OCI-LY7 (cell line): ENCODE measurements around the gene FABP1. TPM values are rescaled to one million over a fixed set of nuclear protein-coding genes. Genes with fewer than 3 reads are reported as not detected.

ENCODE experiments used
- BruUV-seq: library from RNA; stranded (reverse); fragments of 400-500 nt; replicated peaks from 2 replicates; lab custom pipeline; 2021; lab: Mats Ljungman, UMichigan
- CTCF ChIA-PET: fragments of 300-600 bp; sonication (Branson Sonifier 250); formaldehyde crosslinking; loops from one replicate; lab custom pipeline; 2022; ENCODE audit warnings: antibody characterized with exemption; ENCODE audit not compliant: unreplicated experiment; lab: Charles Lee
- POLR2A ChIA-PET: fragments of 300-600 bp; sonication (Branson Sonifier 250); formaldehyde crosslinking; loops from one replicate; lab custom pipeline; 2022; ENCODE audit warnings: antibody characterized with exemption; lab: Charles Lee
- DNase-seq: peaks from one replicate; pipeline ENCODE4 v3.0.0-alpha.2; 2015; ENCODE audit warnings: low spot score
- H2AFZ ChIP-seq: fragments of 200-600 bp; sonication (generic), shearing (Covaris generic); 2 replicates; pipeline ENCODE4 v1.6.1; 2014; ENCODE audit warnings: mild to moderate bottlenecking, antibody characterized with exemption, low read length, moderate library complexity
- H3K27ac ChIP-seq: fragments of 200-600 bp; sonication (generic); 2 replicates; pipeline ENCODE4 v1.5.1; 2014; ENCODE audit warnings: mixed run types, low read depth, mild to moderate bottlenecking, moderate library complexity, low read length, inconsistent platforms; ENCODE audit not compliant: poor library complexity, severe bottlenecking
- H3K36me3 ChIP-seq: fragments of 200-600 bp; sonication (generic); 2 replicates; pipeline ENCODE4 v1.6.1; 2014; ENCODE audit warnings: mild to moderate bottlenecking, antibody characterized with exemption, low read length, moderate library complexity, mixed read lengths; ENCODE audit not compliant: insufficient read depth
- H3K4me1 ChIP-seq: fragments of 200-600 bp; sonication (generic); 2 replicates; pipeline ENCODE4 v1.5.1; 2014; ENCODE audit warnings: mild to moderate bottlenecking, low read length; ENCODE audit not compliant: insufficient read depth, poor library complexity, severe bottlenecking
- H3K4me2 ChIP-seq: fragments of 200-600 bp; sonication (generic); 2 replicates; pipeline ENCODE4 v1.6.1; 2014; ENCODE audit warnings: mild to moderate bottlenecking, low read length
- H3K4me3 ChIP-seq: fragments of 200-600 bp; sonication (generic); 2 replicates; pipeline ENCODE4 v1.5.1; 2014; ENCODE audit warnings: mild to moderate bottlenecking, low read depth, low read length; ENCODE audit not compliant: poor library complexity, severe bottlenecking
- H3K79me2 ChIP-seq: fragments of 200-600 bp; sonication (generic); 2 replicates; pipeline ENCODE4 v1.6.1; 2016; ENCODE audit warnings: low read depth, mild to moderate bottlenecking, low read length, moderate library complexity, mixed read lengths; ENCODE audit not compliant: insufficient read depth
- H3K9me2 ChIP-seq: fragments of 200-600 bp; sonication (generic); 2 replicates; pipeline ENCODE4 v1.6.1; 2016; ENCODE audit warnings: mild to moderate bottlenecking, low read length, mixed read lengths; ENCODE audit not compliant: insufficient read depth
- H3K9me3 ChIP-seq: fragments of 200-600 bp; sonication (generic); 2 replicates; pipeline ENCODE4 v1.6.1; 2014; ENCODE audit warnings: mild to moderate bottlenecking, mixed run types, low read length, mixed read lengths
- H4K20me1 ChIP-seq: fragments of 200-600 bp; sonication (generic); 2 replicates; pipeline ENCODE4 v1.6.1; 2014; ENCODE audit warnings: mild to moderate bottlenecking, antibody characterized with exemption, low read length, moderate library complexity, mixed read lengths; ENCODE audit not compliant: insufficient read depth
- CTCF ChIP-seq: fragments of 200-600 bp; sonication (generic); conservative IDR thresholded peaks from 2 replicates; pipeline ENCODE4 v1.5.1; 2014; ENCODE audit warnings: mild to moderate bottlenecking, antibody characterized with exemption, low read length, moderate library complexity, mixed read lengths
- EZH2phosphoT487 ChIP-seq: fragments of 200-600 bp; sonication (generic); IDR thresholded peaks from 2 replicates; pipeline ENCODE4 v1.6.1; 2018; ENCODE audit warnings: low read depth, borderline replicate concordance, mild to moderate bottlenecking, mixed run types, antibody characterized with exemption, low read length, moderate library complexity, mixed read lengths
- intact Hi-C: fragments of 100-400 bp; cut with micrococcal nuclease; formaldehyde crosslinking; loops from one replicate; pipeline ENCODE4 v1.10.0; 2022; ENCODE audit not compliant: unreplicated experiment
- total RNA-seq, 2 experiments: library from RNA; depleted of rRNA in 1 of 2; stranded (reverse); fragments of >200 nt in 1 of 2; shearing (Covaris generic) in 1 of 2; gene quantifications; 2 replicates each; pipeline ENCODE4 v1.2.3, GENCODE V29; 2014 to 2022

FABP1 gene
- total RNA-seq, 2 experiments from 2014 or later = not detected

DNA sequence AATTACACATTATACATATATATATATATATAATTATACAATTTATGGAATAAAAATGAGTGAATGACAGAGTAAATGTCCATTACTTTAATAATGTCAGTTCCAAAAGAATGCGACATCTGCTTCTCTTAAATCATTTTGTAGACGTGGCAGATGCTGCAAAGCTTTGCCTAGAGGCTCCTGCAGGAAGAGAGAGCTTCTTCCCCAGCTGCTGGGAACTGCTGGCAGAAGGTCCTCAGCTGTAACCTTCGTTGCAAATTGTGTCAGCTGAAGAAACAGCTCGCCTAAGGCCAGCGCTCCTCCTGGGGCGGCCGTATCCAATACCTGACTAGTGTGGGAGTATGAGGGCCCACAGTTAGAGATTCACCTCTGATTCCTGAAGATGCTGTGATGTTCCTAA lies 32.7 kb upstream of the FABP1 start:
- H3K27ac ChIP-seq = no peak overlapping the region
- H3K4me3 ChIP-seq = no peak overlapping the region
- H3K4me1 ChIP-seq = no peaks in the 10 kb centered on the region
- no peak for TF ChIP-seq CTCF
- no peak for TF ChIP-seq EZH2phosphoT487
- H3K36me3 ChIP-seq = no peaks in the 10 kb centered on the region
- H3K79me2 ChIP-seq = no peaks in the 10 kb centered on the region
- CTCF ChIA-PET = interaction anchor here (1.6 kb wide), 1 partner anchor 100 kb away, joined by 4 read pairs; no protein-coding TSS in a partner anchor
- no peaks in the 10 kb centered on the region for H3K9me3 ChIP-seq
- H3K9me2 ChIP-seq = no peaks in the 10 kb centered on the region
- no TSS peak for BruUV-seq
- no peak overlapping the region for H2AFZ ChIP-seq
- no peaks in the 10 kb centered on the region for H4K20me1 ChIP-seq
- no peak overlapping the region for H3K4me2 ChIP-seq
- DNase-seq = no peak
- intact Hi-C loops = loop anchor here (1.0 to 5.0 kb wide), 2 partner anchors 100 to 158 kb away; no protein-coding TSS in a partner anchor
- POLR2A ChIA-PET = no interaction called here

DNA sequence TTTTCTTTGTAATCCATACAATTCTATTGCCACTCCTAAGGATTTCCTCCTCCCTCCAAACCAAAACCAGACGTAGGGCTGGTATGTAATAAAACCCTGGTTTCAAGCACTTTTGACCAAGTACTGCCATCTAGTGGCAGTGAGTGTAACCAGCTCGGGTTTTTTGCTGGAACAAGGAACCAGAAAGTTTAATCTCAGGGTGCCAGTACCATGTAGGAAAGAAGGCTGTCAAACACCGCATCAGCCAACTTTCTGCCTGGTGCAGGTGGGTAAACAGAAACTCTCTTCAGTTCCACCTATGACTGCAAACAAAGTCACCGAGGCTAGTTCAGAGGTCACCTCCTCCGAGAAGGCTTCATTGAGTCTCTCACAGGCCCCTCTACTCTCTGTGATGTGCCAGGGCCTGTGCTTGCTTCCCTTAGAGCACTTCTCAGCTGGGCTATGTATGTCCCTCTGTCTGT lies 32.1 kb upstream of the FABP1 start:
- H3K27ac ChIP-seq = no peak overlapping the region
- H3K9me3 ChIP-seq = no peaks in the 10 kb centered on the region
- intact Hi-C loops = loop anchor here (1.0 to 5.0 kb wide), 2 partner anchors 100 to 158 kb away; no protein-coding TSS in a partner anchor
- no peaks in the 10 kb centered on the region for H3K36me3 ChIP-seq
- no peak overlapping the region for H2AFZ ChIP-seq
- H3K4me3 ChIP-seq = no peak overlapping the region
- H4K20me1 ChIP-seq = no peaks in the 10 kb centered on the region
- ChIA-PET CTCF (interaction anchor here (1.6 kb wide), 1 partner anchor 99 kb away, joined by 4 read pairs; no protein-coding TSS in a partner anchor), POLR2A (no interaction called here)
- no TSS peak for BruUV-seq
- no peaks in the 10 kb centered on the region for H3K9me2 ChIP-seq
- no peak overlapping the region for H3K4me2 ChIP-seq
- no peaks in the 10 kb centered on the region for H3K4me1 ChIP-seq
- H3K79me2 ChIP-seq = no peaks in the 10 kb centered on the region
- peak; percentile 95 for TF ChIP-seq CTCF
- TF ChIP-seq EZH2phosphoT487 = no peak
- peak; percentile 72 for DNase-seq

DNA sequence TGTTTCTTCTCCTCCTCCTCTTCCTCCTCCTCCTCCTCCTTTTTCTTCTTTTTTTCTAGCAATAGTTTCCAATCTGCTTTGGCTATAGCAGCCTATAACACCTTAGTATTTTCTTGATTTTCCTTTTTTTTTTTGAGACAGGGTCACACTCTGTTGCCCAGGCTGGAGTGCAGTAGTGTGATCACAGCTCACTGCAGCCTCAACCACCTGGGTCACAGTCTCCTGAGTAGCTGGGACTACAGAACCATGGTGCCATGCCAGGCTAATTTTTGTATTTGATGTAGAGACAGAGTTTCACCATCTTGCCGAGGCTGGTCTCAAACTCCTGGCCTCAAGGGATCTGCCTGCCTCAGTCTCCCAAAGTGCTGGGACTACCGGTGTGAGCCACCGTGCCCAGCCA lies 31.6 kb upstream of the FABP1 start:
- ChIA-PET POLR2A (no interaction called here), CTCF (interaction anchor here (1.6 kb wide), 1 partner anchor 99 kb away, joined by 4 read pairs; no protein-coding TSS in a partner anchor)
- Histone ChIP-seq H3K27ac (no peak overlapping the region), H2AFZ (no peak overlapping the region), H3K79me2 (no peaks in the 10 kb centered on the region), H3K36me3 (no peaks in the 10 kb centered on the region), H3K4me1 (no peaks in the 10 kb centered on the region), H3K4me2 (no peak overlapping the region), H3K9me3 (no peaks in the 10 kb centered on the region), H3K9me2 (no peaks in the 10 kb centered on the region), H4K20me1 (no peaks in the 10 kb centered on the region), H3K4me3 (no peak overlapping the region)
- TF ChIP-seq CTCF (no peak), EZH2phosphoT487 (no peak)
- no peak for DNase-seq
- BruUV-seq = no TSS peak
- intact Hi-C loops = no loop called here
